Pancreas (tissue), 10 donors: ENCODE results near the gene TSSC4. TPM values are rescaled to one million over a fixed set of nuclear protein-coding genes. Genes with fewer than 3 reads are reported as not detected.

Source experiments
- ATAC-seq, 4 donors: fragments of 200-7000 bp; cut with Tn5 transposase; one replicate each; pipeline versions ENCODE4 v1.8.0 to v1.9.1; 2020; ENCODE audit warnings: mild to moderate bottlenecking in 4 of 4, moderate library complexity in 4 of 4
- DNase-seq, 6 donors: peaks; one replicate each; pipeline ENCODE4 v3.0.0-alpha.2; 2020
- FAIRE-seq: peaks from 2 replicates; lab custom pipeline; 2012; peaks lifted over from hg19 to GRCh38; lab: Jason Lieb, UNC
- H3K27ac ChIP-seq, 4 donors: fragments of 200-600 bp; sonication (generic); 1 replicate in 3 of 4; 2 replicates in 1 of 4; pipeline versions ENCODE4 v1.5.0 to v1.8.0; 2020
- H3K27me3 ChIP-seq, 4 donors: fragments of 200-600 bp; one replicate each; pipeline ENCODE4 v1.8.0; 2021
- H3K36me3 ChIP-seq, 3 donors: fragments of 200-600 bp; sonication (generic) in 1 of 3; one replicate each; pipeline versions ENCODE4 v1.5.0 to v1.8.0; 2020 to 2021
- H3K4me1 ChIP-seq, 3 donors: fragments of 200-600 bp; one replicate each; pipeline ENCODE4 v1.8.0; 2021
- H3K4me3 ChIP-seq, 4 donors: fragments of 200-600 bp; sonication (generic) in 2 of 4; one replicate each; pipeline versions ENCODE4 v1.5.0 to v1.8.0; 2020 to 2021
- H3K9me3 ChIP-seq, 4 donors: fragments of 200-600 bp; one replicate each; pipeline ENCODE4 v1.8.0; 2021
- WGBS, 2 donors: extraction: QIAGEN DNeasy Blood & Tissue Kit; methylation state at CpG; one replicate each; pipeline ENCODE4 v1.1.7; 2013; 5-methylcytosine and 5-hydroxymethylcytosine counted together
- intact Hi-C, 3 donors: fragments of 100-400 bp; cut with DNase I; formaldehyde crosslinking; loops; one replicate each; pipeline versions ENCODE4 v1.11.1 to v1.14.2; 2022
- polyA plus RNA-seq, 2 donors: library from polyadenylated mRNA; stranded (reverse); fragments of 200-250 nt; gene quantifications; one replicate each; pipeline ENCODE4 v1.2.3, GENCODE V29; 2013
- total RNA-seq, 6 donors: library from RNA; stranded (reverse); fragmentation: NEBNext Ultra II Directional in 4 of 6; extraction: Animal tissue kit (Norgen Biotek cat#: 25700) in 4 of 6; gene quantifications; one replicate each; pipeline versions ENCODE4 v1.2.1 to v1.2.4, GENCODE V29; 2021 to 2023
- TF ChIP-seq, protein P1 (sequence below), 4 donors: fragments of 200-600 bp; sonication (generic) in 3 of 4; IDR thresholded peaks; one replicate each; pipeline versions ENCODE4 v1.5.0 to v1.8.0; 2021; ENCODE audit warnings: antibody characterized with exemption in 4 of 4
- donor health status: healthy with polysubstance abuse.
- donor health status: DM: no; HTN: no; CAD: no; lungs with moderate emphysema.
- donor health status: DM: no; HTN: no; CAD: no.
- donor health status: control.
- donor health status: control.
- donor health status: Bipolar disorder and iron deficiency.
- donor health status: DM: yes; HTN: yes; CAD: no.
- donor health status: DM: no; HTN: no; CAD: no.
- donor health status: DM: no; HTN: no; CAD: no.
- donor health status: DM: yes; HTN: yes; CAD: no.

Gene TSSC4
- total and polyA plus RNA-seq, 8 donors = 16.8 to 60.0 (median 22.1) TPM

DNA sequence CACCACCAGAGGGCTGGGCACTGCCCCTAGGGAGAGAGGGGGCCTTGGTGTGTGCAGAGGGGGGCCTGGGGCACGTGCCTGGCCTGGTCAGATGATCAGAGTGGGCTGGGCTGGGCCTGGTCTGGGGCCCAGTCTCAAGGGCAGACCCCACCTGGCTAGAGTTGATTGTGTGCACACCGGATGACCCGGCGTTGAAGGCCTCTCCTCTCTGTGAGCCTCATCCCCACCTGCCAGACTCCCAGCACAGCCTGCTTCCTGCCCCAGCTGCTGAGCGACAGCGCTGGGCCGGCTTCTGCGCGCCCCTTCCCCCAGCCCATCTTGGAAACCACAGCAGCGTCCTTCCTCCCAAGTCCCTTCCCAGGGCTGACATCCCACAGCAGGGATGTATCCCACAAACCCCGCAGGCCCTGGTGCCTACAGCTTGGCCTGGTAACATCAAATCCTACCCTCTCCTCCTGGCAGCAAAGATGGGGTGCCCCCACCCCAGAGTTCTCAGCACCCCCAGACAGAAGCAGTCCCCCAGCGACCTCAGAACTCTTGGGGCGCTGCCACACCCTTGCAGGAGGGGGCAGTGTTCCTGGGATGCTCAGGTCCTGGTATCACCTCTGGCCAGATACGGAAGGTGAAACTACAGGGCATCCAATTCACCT, 11.0 kb upstream of the TSSC4 start:
- Histone ChIP-seq H3K27ac (peak overlapping the region in 1 of 4 donors; percentile 22), H3K36me3 (peaks cover 0 to 25% (median 10%) of the 10 kb centered on the region in 3 donors), H3K27me3 (no peaks in the 10 kb centered on the region), H3K4me1 (peaks cover 11 to 26% (median 17%) of the 10 kb centered on the region in 3 donors), H3K4me3 (no peak overlapping the region), H3K9me3 (no peaks in the 10 kb centered on the region)
- no peak for FAIRE-seq
- intact Hi-C loops = no loop called here
- no peak for ATAC-seq
- 46 to 50% methylated on average over 14 of the region's 14 CpGs for WGBS, 2 donors
- TF ChIP-seq, protein P1, sequence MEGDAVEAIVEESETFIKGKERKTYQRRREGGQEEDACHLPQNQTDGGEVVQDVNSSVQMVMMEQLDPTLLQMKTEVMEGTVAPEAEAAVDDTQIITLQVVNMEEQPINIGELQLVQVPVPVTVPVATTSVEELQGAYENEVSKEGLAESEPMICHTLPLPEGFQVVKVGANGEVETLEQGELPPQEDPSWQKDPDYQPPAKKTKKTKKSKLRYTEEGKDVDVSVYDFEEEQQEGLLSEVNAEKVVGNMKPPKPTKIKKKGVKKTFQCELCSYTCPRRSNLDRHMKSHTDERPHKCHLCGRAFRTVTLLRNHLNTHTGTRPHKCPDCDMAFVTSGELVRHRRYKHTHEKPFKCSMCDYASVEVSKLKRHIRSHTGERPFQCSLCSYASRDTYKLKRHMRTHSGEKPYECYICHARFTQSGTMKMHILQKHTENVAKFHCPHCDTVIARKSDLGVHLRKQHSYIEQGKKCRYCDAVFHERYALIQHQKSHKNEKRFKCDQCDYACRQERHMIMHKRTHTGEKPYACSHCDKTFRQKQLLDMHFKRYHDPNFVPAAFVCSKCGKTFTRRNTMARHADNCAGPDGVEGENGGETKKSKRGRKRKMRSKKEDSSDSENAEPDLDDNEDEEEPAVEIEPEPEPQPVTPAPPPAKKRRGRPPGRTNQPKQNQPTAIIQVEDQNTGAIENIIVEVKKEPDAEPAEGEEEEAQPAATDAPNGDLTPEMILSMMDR (IDR thresholded peaks at IDR 0.05) = no peak
- peak in 2 of 6 donors; percentile 19 to 74 for DNase-seq

DNA sequence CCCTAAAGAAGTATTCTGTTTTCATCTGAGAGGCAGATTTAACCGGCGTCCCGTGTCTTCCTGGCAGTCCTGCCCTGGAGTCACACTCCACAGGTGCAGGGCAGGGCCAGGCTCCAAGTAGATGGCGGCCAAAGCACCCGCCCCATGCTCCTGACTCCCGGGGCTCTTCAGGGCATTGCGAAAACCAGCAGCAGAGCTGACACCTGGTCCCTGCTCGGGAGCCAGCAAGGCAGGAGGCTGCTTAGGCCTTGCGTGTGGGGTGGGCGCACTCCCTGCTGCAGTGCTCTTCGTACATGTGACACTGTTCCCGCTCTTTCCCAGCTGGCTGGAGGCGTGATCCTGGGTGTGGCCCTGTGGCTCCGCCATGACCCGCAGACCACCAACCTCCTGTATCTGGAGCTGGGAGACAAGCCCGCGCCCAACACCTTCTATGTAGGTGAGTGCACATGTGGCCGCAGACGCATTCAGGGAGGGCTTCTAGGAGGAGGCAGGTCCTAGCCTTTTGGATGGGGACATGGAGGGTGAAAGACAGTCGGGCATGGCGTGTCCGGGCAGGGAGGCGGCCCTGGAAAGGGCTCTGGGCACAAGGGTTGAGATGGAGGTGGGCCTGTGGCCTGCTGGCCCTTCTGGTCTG, 10.3 kb upstream of the TSSC4 start:
- no peaks in the 10 kb centered on the region for H3K9me3 ChIP-seq
- H3K4me3 ChIP-seq = no peak overlapping the region
- TF ChIP-seq, protein P1 (IDR thresholded peaks at IDR 0.05) = no peak
- ATAC-seq (no peak), FAIRE-seq (no peak), DNase-seq (peak in 2 of 6 donors; percentile 20 to 69)
- H3K4me1 ChIP-seq = peaks cover 11 to 20% (median 12%) of the 10 kb centered on the region in 3 donors
- peaks cover 0 to 32% (median 10%) of the 10 kb centered on the region in 3 donors for H3K36me3 ChIP-seq
- no peak overlapping the region for H3K27ac ChIP-seq
- H3K27me3 ChIP-seq = no peaks in the 10 kb centered on the region
- intact Hi-C loops = no loop called here
- WGBS, 2 donors = 85 to 86% methylated on average over 23 of the region's 23 CpGs

DNA sequence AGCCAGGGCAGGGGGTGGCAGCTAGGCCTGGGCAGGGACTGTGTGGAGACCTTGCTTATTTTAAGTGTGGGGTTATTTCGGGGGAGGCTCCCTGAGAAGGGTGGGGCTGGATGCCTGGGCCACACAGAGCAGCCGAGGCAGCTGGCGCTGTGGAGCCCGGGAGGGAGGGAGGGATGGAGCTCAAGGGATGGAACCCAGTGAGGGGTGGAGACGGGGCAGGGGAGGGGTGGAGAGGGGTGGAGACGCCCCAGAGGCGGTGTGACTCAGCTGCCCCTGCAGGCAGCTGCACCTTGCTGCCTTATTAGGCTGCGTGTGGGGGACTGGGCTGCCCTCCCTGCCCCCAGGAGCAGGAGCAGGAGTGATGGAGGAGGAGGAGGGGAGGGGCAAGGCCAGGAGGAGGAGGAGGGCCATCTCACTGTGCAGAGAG, 9.8 kb upstream of the TSSC4 start:
- no peak for ATAC-seq
- DNase-seq = peak in 2 of 6 donors; percentile 30 to 74
- no peak for FAIRE-seq
- no peak overlapping the region for H3K27ac ChIP-seq
- H3K9me3 ChIP-seq = no peaks in the 10 kb centered on the region
- no peaks in the 10 kb centered on the region for H3K27me3 ChIP-seq
- peaks cover 11 to 19% (median 11%) of the 10 kb centered on the region in 3 donors for H3K4me1 ChIP-seq
- WGBS, 2 donors = 82 to 85% methylated on average over 5 to 8 of the region's 8 CpGs
- TF ChIP-seq, protein P1 (IDR thresholded peaks at IDR 0.05) = no peak
- H3K36me3 ChIP-seq = peaks cover 0 to 37% (median 16%) of the 10 kb centered on the region in 3 donors
- no peak overlapping the region for H3K4me3 ChIP-seq
- intact Hi-C loops = no loop called here

DNA sequence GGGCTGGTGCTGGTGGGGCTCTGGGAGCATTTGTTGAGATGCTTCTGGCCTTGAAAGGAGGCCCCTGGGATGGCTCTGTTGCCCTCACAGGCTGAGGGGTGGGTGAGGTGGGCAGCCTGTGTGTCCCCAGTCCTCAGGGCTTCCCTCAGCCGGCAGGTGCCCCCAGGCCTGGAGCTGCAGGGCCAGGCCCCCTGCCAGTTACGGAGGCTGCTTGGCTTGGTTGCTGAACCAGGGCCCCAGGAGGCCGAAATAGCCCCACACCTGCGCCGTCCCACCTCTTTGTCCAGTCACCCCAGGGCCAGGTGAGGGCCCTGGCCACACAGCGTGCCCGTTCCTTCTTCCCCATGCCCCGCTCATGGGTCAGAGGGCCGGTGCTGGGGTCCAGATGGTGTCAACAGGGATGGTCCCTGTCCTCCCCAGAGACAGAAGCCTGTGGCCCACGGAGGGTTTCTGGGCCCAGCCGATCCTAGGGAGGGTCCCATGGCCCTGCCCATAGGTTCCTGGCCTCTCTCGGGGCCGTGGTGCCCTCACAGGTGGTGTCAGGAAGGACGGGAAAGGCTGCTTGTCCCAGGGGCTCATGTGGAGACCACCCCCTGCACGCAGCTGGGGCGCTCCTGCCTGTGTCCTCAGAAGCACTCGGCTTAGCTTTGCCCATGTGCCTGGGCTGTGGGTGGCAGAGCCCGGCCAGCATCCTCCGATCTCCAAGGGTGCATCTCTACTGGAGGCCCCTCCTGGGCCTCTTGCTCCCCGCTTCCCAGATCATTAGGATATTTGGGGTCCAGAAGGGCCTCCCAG, 9.2 kb upstream of the TSSC4 start:
- no peak for FAIRE-seq

More for the DNA sequence above, 9.2 kb upstream of the TSSC4 start:
- intact Hi-C loops = no loop called here
- TF ChIP-seq, protein P1 (IDR thresholded peaks at IDR 0.05) = no peak
- DNase-seq (peak in 1 of 6 donors; percentile 23), ATAC-seq (no peak)
- Histone ChIP-seq H3K4me3 (no peak overlapping the region), H3K36me3 (peaks cover 0 to 44% (median 22%) of the 10 kb centered on the region in 3 donors), H3K27me3 (no peaks in the 10 kb centered on the region), H3K27ac (no peak overlapping the region), H3K4me1 (peaks cover 5 to 16% (median 11%) of the 10 kb centered on the region in 3 donors), H3K9me3 (no peaks in the 10 kb centered on the region)
- WGBS, 2 donors = 93 to 94% methylated on average over 20 of the region's 20 CpGs
